Stimulated activated CD4-positive, alpha-beta T cell treated with anti-CD3 and anti-CD28 coated beads, Interleukin-15, amount 100 ng/mL, for 24 hours (primary cell): Measurements from ENCODE around the gene CFAP210.
"Not testable (repeated sequence)": the region's sequence is repeated elsewhere in the genome, so short reads cannot be mapped to it uniquely, and the experiment has no call there.

Experiments
- DNase-seq: peaks from one replicate; pipeline ENCODE4 v3.0.0-alpha.2; 2020

The CFAP210 gene

GRCh38 chr2:169615982-169616381 is 78.2 kb downstream of the CFAP210 start:
- not testable (repeated sequence) for DNase-seq

GRCh38 chr2:169613876-169614275 is 80.3 kb downstream of the CFAP210 start:
- DNase-seq = no peak

- DNase-seq = no peak
Measured at GRCh38 chr2:169609264-169609663, 84.9 kb downstream of the CFAP210 start.

GRCh38 chr2:169599568-169599967 is 94.6 kb downstream of the CFAP210 start:
- no peak for DNase-seq

GRCh38 chr2:169598982-169599381 is 95.2 kb downstream of the CFAP210 start:
- no peak for DNase-seq

- DNase-seq = not testable (repeated sequence)
Measured at GRCh38 chr2:169596546-169596945, 97.7 kb downstream of the CFAP210 start.
